A673 (cell line): Measurements from ENCODE around the gene KCTD16. TPM values are rescaled to one million over a fixed set of nuclear protein-coding genes. Genes with fewer than 3 reads are reported as not detected.

Experiments used
- BruUV-seq: library from RNA; stranded (reverse); fragments of 400-500 nt; replicated peaks from 2 replicates; lab custom pipeline; 2021; lab: Mats Ljungman, UMichigan
- CTCF ChIA-PET: fragments of 300-600 bp; sonication (Branson Sonifier 250); formaldehyde crosslinking; loops from one replicate; lab custom pipeline; 2022; ENCODE audit warnings: antibody characterized with exemption; lab: Charles Lee
- POLR2A ChIA-PET: fragments of 300-600 bp; sonication (Branson Sonifier 250); formaldehyde crosslinking; loops from one replicate; lab custom pipeline; 2022; ENCODE audit warnings: antibody characterized with exemption; ENCODE audit not compliant: low non-redundant PET; lab: Charles Lee
- DNase-seq: peaks from one replicate; pipeline ENCODE4 v3.0.0-alpha.2; 2015; ENCODE audit warnings: low spot score
- H3K27ac ChIP-seq: fragments of 200-600 bp; sonication (generic); 2 replicates; pipeline ENCODE4 v1.5.1; 2016; ENCODE audit warnings: mixed run types, low read depth, mild to moderate bottlenecking, mixed read lengths, antibody characterized with exemption, low read length; ENCODE audit not compliant: poor library complexity, severe bottlenecking
- H3K27me3 ChIP-seq: fragments of 200-600 bp; sonication (generic); replicated peaks from 2 replicates; pipeline ENCODE4 v1.6.1; 2017; ENCODE audit warnings: mixed run types, low read depth, mild to moderate bottlenecking, mixed read lengths, antibody characterized with exemption, low read length; ENCODE audit not compliant: insufficient read depth, poor library complexity
- H3K36me3 ChIP-seq: fragments of 200-600 bp; sonication (generic); 2 replicates; pipeline ENCODE4 v1.6.1; 2016; ENCODE audit warnings: mixed run types, mild to moderate bottlenecking, mixed read lengths, antibody characterized with exemption, low read length; ENCODE audit not compliant: insufficient read depth, poor library complexity, severe bottlenecking
- H3K4me1 ChIP-seq: fragments of 200-600 bp; sonication (generic); 2 replicates; pipeline ENCODE4 v1.6.1; 2017; ENCODE audit warnings: mixed run types, mild to moderate bottlenecking, mixed read lengths, antibody characterized with exemption, low read length; ENCODE audit not compliant: insufficient read depth, poor library complexity, severe bottlenecking
- H3K4me3 ChIP-seq: fragments of 200-600 bp; sonication (generic); 2 replicates; pipeline ENCODE4 v1.5.1; 2016; ENCODE audit warnings: low read depth, mixed run types, mild to moderate bottlenecking, mixed read lengths, low read length; ENCODE audit not compliant: poor library complexity, severe bottlenecking
- H3K9me3 ChIP-seq: fragments of 200-600 bp; sonication (generic); 2 replicates; pipeline ENCODE4 v1.6.1; 2016; ENCODE audit warnings: mixed run types, low read depth, mild to moderate bottlenecking, mixed read lengths, antibody characterized with exemption, low read length; ENCODE audit not compliant: poor library complexity, severe bottlenecking
- CTCF ChIP-seq: fragments of 300-800, 200-600 bp; sonication (generic); conservative IDR thresholded peaks from 2 replicates; pipeline ENCODE4 v1.5.1; 2017; ENCODE audit warnings: low read depth, mild to moderate bottlenecking, antibody characterized with exemption, low read length, moderate library complexity, mixed read lengths
- EZH2 ChIP-seq: fragments of 200-600 bp; sonication (generic); IDR thresholded peaks from 2 replicates; pipeline ENCODE4 v1.6.1; 2017; ENCODE audit warnings: borderline replicate concordance, low read depth, mild to moderate bottlenecking, mixed read lengths, antibody characterized with exemption, low read length; ENCODE audit not compliant: poor library complexity, severe bottlenecking
- intact Hi-C: fragments of 100-400 bp; cut with micrococcal nuclease; formaldehyde crosslinking; loops from one replicate; pipeline ENCODE4 v1.10.0; 2022; ENCODE audit not compliant: unreplicated experiment
- total RNA-seq: library from RNA; stranded (reverse); gene quantifications from 2 replicates; pipeline ENCODE4 v1.2.3, GENCODE V29; 2021

The KCTD16 gene
- total RNA-seq, 1 experiment from 2014 or later, result 1.1 TPM

DNA sequence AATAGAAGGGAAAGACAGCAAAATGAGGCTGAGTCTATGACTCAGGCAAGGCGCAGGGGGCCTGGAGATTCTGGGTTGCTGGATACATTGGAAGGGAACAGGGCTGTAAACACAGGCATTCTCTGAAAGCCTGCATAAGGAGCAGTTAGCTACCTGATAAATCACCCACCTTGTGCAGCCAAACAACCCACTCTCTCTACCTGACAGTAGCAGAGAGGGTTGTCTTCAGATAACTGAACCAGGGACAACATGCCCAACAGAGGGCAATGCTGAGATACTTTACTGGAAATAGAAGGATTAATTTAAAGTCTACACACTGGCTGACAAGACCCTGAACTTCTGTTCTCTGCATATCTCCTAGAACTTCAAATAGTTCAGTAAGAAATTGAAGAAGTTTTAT, 161.6 kb downstream of the KCTD16 start:
- H3K4me3 ChIP-seq, result no peak overlapping the region
- POLR2A ChIA-PET, result no interaction called here
- TF ChIP-seq EZH2 (no peak), CTCF (peak; percentile 49)
- no TSS peak for BruUV-seq
- peak; percentile 24 for DNase-seq
- H3K27me3 ChIP-seq, result no peaks in the 10 kb centered on the region
- intact Hi-C loops, result no loop called here
- CTCF ChIA-PET, result no interaction called here
- H3K36me3 ChIP-seq, result no peaks in the 10 kb centered on the region
- H3K9me3 ChIP-seq, result no peaks in the 10 kb centered on the region
- H3K4me1 ChIP-seq, result no peaks in the 10 kb centered on the region
- no peak overlapping the region for H3K27ac ChIP-seq

DNA sequence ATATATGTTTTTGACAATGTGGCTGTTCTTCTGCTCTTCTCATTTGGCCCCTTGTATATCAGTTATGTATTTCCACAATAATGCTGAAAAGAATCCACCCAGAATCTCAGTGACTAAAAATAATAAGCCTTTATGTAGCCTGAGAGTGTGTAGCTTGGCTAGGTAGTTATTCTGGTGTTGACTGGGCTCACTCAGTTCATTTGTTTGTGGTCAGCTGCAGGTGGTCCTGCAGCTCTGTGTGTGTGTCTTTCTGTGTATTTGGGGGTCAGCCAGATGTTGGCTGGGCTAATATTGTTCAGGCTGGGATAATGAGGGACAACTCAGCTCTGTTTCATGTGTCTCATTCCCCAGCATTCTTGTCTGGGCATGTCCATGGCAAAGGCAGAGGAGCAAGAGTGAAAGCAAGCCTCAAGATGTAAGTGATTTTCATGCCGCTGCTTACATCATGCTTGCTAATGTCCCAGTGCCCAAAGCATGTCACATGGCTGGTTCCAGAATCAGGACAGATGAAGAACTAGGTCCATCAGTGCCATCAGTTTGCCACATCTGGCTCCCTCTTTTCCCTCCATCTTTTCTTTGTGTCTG, 162.8 kb downstream of the KCTD16 start:
- TF ChIP-seq EZH2, result no peak
- TF ChIP-seq CTCF, result no peak
- no peaks in the 10 kb centered on the region for H3K36me3 ChIP-seq
- intact Hi-C loops, result no loop called here
- no peak overlapping the region for H3K4me3 ChIP-seq
- H3K4me1 ChIP-seq, result no peaks in the 10 kb centered on the region
- no peaks in the 10 kb centered on the region for H3K9me3 ChIP-seq
- H3K27me3 ChIP-seq, result no peaks in the 10 kb centered on the region
- ChIA-PET POLR2A (no interaction called here), CTCF (no interaction called here)
- DNase-seq, result no peak
- BruUV-seq, result no TSS peak
- no peak overlapping the region for H3K27ac ChIP-seq

GRCh38 chr5:144335561-144335960, 164.9 kb downstream of the KCTD16 start:
- no peak for DNase-seq
- Histone ChIP-seq H3K36me3 (no peaks in the 10 kb centered on the region), H3K27ac (no peak overlapping the region), H3K4me1 (no peaks in the 10 kb centered on the region), H3K9me3 (no peaks in the 10 kb centered on the region), H3K4me3 (no peak overlapping the region), H3K27me3 (no peaks in the 10 kb centered on the region)
- POLR2A ChIA-PET, result no interaction called here
- TF ChIP-seq CTCF (no peak), EZH2 (no peak)
- CTCF ChIA-PET, result no interaction called here
- intact Hi-C loops, result no loop called here
- BruUV-seq, result no TSS peak
